Measurements from ENCODE around the gene DYNLT4. TPM values are rescaled to one million over a fixed set of nuclear protein-coding genes. Genes with fewer than 3 reads are reported as not detected.

The DYNLT4 gene
- total and polyA plus RNA-seq, 2 of the 13 experiments (the other 11 are each of a cell fraction or from before 2014, with no cell fraction given): 0.77 TPM; not detected in 1

DNA sequence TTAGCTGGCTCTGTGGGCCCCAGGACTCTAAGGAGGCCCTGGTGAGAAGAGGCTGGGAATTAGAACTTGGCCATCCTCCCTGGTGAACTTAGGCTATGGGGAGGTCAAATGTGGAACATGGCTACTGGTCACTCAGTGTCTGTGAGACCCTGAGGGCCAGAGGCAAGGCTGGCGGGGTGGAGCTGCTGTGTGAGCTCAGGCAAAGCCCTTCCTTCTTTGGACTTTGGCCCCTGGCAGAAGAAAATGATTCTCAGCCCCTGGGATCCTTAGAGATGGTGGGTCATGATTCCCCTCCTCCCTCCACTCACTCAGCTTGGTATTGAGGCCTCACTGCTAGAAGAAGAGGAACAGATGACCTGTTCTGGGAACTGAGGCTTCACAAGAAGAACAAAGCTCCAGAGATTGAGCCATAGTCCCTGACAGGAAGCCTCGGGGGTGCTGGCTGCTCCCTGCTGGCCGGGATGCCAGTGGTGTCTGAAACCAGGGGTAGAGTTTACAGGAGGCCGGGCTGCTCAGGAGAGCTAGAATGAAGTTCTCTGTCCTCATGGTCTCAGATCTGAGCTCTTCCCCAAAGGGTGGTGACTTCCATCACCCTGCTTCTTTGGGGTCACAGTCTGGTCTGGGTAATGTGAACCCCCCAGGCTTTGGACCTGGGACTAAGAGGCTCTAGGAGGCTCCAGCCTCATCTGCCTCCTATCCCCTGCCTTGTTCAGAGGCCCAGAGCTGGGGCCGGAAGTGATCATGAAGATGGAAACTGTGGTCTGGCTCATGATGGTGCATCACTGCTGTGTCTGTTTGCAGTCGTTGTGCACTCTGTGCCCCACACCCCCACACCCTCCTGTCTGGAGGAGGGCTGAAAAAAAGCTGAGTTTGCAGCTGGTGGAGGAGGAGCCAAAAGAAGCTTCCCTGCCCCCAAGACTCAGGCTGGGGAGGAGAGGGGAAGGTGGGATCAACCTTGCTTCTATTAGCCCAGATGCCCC is 2.1 kb upstream of the DYNLT4 start (continued):
- TF ChIP-seq, protein P1, sequence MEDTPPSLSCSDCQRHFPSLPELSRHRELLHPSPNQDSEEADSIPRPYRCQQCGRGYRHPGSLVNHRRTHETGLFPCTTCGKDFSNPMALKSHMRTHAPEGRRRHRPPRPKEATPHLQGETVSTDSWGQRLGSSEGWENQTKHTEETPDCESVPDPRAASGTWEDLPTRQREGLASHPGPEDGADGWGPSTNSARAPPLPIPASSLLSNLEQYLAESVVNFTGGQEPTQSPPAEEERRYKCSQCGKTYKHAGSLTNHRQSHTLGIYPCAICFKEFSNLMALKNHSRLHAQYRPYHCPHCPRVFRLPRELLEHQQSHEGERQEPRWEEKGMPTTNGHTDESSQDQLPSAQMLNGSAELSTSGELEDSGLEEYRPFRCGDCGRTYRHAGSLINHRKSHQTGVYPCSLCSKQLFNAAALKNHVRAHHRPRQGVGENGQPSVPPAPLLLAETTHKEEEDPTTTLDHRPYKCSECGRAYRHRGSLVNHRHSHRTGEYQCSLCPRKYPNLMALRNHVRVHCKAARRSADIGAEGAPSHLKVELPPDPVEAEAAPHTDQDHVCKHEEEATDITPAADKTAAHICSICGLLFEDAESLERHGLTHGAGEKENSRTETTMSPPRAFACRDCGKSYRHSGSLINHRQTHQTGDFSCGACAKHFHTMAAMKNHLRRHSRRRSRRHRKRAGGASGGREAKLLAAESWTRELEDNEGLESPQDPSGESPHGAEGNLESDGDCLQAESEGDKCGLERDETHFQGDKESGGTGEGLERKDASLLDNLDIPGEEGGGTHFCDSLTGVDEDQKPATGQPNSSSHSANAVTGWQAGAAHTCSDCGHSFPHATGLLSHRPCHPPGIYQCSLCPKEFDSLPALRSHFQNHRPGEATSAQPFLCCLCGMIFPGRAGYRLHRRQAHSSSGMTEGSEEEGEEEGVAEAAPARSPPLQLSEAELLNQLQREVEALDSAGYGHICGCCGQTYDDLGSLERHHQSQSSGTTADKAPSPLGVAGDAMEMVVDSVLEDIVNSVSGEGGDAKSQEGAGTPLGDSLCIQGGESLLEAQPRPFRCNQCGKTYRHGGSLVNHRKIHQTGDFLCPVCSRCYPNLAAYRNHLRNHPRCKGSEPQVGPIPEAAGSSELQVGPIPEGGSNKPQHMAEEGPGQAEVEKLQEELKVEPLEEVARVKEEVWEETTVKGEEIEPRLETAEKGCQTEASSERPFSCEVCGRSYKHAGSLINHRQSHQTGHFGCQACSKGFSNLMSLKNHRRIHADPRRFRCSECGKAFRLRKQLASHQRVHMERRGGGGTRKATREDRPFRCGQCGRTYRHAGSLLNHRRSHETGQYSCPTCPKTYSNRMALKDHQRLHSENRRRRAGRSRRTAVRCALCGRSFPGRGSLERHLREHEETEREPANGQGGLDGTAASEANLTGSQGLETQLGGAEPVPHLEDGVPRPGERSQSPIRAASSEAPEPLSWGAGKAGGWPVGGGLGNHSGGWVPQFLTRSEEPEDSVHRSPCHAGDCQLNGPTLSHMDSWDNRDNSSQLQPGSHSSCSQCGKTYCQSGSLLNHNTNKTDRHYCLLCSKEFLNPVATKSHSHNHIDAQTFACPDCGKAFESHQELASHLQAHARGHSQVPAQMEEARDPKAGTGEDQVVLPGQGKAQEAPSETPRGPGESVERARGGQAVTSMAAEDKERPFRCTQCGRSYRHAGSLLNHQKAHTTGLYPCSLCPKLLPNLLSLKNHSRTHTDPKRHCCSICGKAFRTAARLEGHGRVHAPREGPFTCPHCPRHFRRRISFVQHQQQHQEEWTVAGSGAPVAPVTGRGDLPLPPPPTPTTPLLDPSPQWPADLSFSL (CRISPR knock-in tag; IDR thresholded peaks at IDR 0.05): no peak
- TF ChIP-seq EP300 (IDR thresholded peaks at IDR 0.05; ENCODE audit: low read depth in 2 of 2, low read length in 2 of 2) (no peak), EP300 (CRISPR knock-in tag; IDR thresholded peaks at IDR 0.05; ENCODE audit: borderline replicate concordance) (no peak), PAX8 (CRISPR knock-in tag; IDR thresholded peaks at IDR 0.05; ENCODE audit: borderline replicate concordance) (no peak), PHF20 (CRISPR knock-in tag; IDR thresholded peaks at IDR 0.05) (no peak), NCOA2 (CRISPR knock-in tag; IDR thresholded peaks at IDR 0.05) (no peak), TAF15 (IDR thresholded peaks at IDR 0.05; ENCODE audit: low read depth, low read length, poor library complexity, severe bottlenecking) (no peak), REPIN1 (CRISPR knock-in tag; IDR thresholded peaks at IDR 0.05; ENCODE audit: borderline replicate concordance, low read depth) (no peak)
- TF ChIP-seq, protein P2, sequence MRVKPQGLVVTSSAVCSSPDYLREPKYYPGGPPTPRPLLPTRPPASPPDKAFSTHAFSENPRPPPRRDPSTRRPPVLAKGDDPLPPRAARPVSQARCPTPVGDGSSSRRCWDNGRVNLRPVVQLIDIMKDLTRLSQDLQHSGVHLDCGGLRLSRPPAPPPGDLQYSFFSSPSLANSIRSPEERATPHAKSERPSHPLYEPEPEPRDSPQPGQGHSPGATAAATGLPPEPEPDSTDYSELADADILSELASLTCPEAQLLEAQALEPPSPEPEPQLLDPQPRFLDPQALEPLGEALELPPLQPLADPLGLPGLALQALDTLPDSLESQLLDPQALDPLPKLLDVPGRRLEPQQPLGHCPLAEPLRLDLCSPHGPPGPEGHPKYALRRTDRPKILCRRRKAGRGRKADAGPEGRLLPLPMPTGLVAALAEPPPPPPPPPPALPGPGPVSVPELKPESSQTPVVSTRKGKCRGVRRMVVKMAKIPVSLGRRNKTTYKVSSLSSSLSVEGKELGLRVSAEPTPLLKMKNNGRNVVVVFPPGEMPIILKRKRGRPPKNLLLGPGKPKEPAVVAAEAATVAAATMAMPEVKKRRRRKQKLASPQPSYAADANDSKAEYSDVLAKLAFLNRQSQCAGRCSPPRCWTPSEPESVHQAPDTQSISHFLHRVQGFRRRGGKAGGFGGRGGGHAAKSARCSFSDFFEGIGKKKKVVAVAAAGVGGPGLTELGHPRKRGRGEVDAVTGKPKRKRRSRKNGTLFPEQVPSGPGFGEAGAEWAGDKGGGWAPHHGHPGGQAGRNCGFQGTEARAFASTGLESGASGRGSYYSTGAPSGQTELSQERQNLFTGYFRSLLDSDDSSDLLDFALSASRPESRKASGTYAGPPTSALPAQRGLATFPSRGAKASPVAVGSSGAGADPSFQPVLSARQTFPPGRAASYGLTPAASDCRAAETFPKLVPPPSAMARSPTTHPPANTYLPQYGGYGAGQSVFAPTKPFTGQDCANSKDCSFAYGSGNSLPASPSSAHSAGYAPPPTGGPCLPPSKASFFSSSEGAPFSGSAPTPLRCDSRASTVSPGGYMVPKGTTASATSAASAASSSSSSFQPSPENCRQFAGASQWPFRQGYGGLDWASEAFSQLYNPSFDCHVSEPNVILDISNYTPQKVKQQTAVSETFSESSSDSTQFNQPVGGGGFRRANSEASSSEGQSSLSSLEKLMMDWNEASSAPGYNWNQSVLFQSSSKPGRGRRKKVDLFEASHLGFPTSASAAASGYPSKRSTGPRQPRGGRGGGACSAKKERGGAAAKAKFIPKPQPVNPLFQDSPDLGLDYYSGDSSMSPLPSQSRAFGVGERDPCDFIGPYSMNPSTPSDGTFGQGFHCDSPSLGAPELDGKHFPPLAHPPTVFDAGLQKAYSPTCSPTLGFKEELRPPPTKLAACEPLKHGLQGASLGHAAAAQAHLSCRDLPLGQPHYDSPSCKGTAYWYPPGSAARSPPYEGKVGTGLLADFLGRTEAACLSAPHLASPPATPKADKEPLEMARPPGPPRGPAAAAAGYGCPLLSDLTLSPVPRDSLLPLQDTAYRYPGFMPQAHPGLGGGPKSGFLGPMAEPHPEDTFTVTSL (CRISPR knock-in tag; IDR thresholded peaks at IDR 0.05; ENCODE audit: borderline replicate concordance): no peak
- TF ChIP-seq, protein P3, sequence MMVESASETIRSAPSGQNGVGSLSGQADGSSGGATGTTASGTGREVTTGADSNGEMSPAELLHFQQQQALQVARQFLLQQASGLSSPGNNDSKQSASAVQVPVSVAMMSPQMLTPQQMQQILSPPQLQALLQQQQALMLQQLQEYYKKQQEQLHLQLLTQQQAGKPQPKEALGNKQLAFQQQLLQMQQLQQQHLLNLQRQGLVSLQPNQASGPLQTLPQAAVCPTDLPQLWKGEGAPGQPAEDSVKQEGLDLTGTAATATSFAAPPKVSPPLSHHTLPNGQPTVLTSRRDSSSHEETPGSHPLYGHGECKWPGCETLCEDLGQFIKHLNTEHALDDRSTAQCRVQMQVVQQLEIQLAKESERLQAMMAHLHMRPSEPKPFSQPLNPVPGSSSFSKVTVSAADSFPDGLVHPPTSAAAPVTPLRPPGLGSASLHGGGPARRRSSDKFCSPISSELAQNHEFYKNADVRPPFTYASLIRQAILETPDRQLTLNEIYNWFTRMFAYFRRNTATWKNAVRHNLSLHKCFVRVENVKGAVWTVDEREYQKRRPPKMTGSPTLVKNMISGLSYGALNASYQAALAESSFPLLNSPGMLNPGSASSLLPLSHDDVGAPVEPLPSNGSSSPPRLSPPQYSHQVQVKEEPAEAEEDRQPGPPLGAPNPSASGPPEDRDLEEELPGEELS (CRISPR knock-in tag; IDR thresholded peaks at IDR 0.05): no peak; the same call in none of the 2 replicates
